ENCODE data around the gene CHD8. TPM values are rescaled to one million over a fixed set of nuclear protein-coding genes. Genes with fewer than 3 reads are reported as not detected.

The CHD8 gene
- total RNA-seq, 1 donor from 2014 or later, result 149 TPM

- DNase-seq (ENCODE audit: low spot score, unreplicated experiment), result no peak
- no peak overlapping the region for H3K4me3 Mint-ChIP-seq (ENCODE audit: low read depth)
- peaks cover 10% of the 10 kb centered on the region for H3K4me1 Mint-ChIP-seq (ENCODE audit: low read depth)
- peak overlapping the region; percentile 77 for H3K27ac Mint-ChIP-seq
- peak; percentile 61 for TF ChIP-seq CTCF (IDR thresholded peaks at IDR 0.05; ENCODE audit: unreplicated experiment)
- peaks cover 30% of the 10 kb centered on the region for H3K36me3 Mint-ChIP-seq (ENCODE audit: insufficient read depth)
- no peaks in the 10 kb centered on the region for H3K27me3 Mint-ChIP-seq
- no peaks in the 10 kb centered on the region for H3K9me3 Mint-ChIP-seq (ENCODE audit: low read depth)
These were observed 42.9 kb upstream of the CHD8 start for GRCh38 chr14:21498540-21499526.

GRCh38 chr14:21496453-21496852, 40.5 kb upstream of the CHD8 start:
- no peak overlapping the region for H3K27ac Mint-ChIP-seq
- no peak for TF ChIP-seq CTCF (IDR thresholded peaks at IDR 0.05; ENCODE audit: unreplicated experiment)
- no peaks in the 10 kb centered on the region for H3K9me3 Mint-ChIP-seq (ENCODE audit: low read depth)
- H3K4me1 Mint-ChIP-seq (ENCODE audit: low read depth), result peaks cover 10% of the 10 kb centered on the region
- H3K27me3 Mint-ChIP-seq, result no peaks in the 10 kb centered on the region
- DNase-seq (ENCODE audit: low spot score, unreplicated experiment), result no peak
- H3K4me3 Mint-ChIP-seq (ENCODE audit: low read depth), result no peak overlapping the region
- peaks cover 35% of the 10 kb centered on the region for H3K36me3 Mint-ChIP-seq (ENCODE audit: insufficient read depth)

- Mint-ChIP-seq H3K27ac (peak overlapping the region; percentile 17), H3K9me3 (ENCODE audit: low read depth) (no peaks in the 10 kb centered on the region), H3K27me3 (no peaks in the 10 kb centered on the region), H3K4me3 (ENCODE audit: low read depth) (no peak overlapping the region), H3K36me3 (ENCODE audit: insufficient read depth) (peaks cover 33% of the 10 kb centered on the region), H3K4me1 (ENCODE audit: low read depth) (peaks cover 10% of the 10 kb centered on the region)
- TF ChIP-seq CTCF (IDR thresholded peaks at IDR 0.05; ENCODE audit: unreplicated experiment), result no peak
- no peak for DNase-seq (ENCODE audit: low spot score, unreplicated experiment)
These were observed 39.2 kb upstream of the CHD8 start for GRCh38 chr14:21494902-21495762.

- peaks cover 9% of the 10 kb centered on the region for H3K36me3 Mint-ChIP-seq (ENCODE audit: insufficient read depth)
- H3K27me3 Mint-ChIP-seq, result no peaks in the 10 kb centered on the region
- TF ChIP-seq CTCF (IDR thresholded peaks at IDR 0.05; ENCODE audit: unreplicated experiment), result no peak
- H3K27ac Mint-ChIP-seq, result no peak overlapping the region
- DNase-seq (ENCODE audit: low spot score, unreplicated experiment), result no peak
- no peaks in the 10 kb centered on the region for H3K9me3 Mint-ChIP-seq (ENCODE audit: low read depth)
- H3K4me3 Mint-ChIP-seq (ENCODE audit: low read depth), result no peak overlapping the region
- no peaks in the 10 kb centered on the region for H3K4me1 Mint-ChIP-seq (ENCODE audit: low read depth)
These were observed 30.7 kb upstream of the CHD8 start for GRCh38 chr14:21486640-21487087.
